Right atrium auricular region (tissue), 2 donors: ENCODE results near the gene CRYBG3. TPM values are rescaled to one million over a fixed set of nuclear protein-coding genes. Genes with fewer than 3 reads are reported as not detected.

Source experiments
- DNase-seq: peaks from one replicate; pipeline ENCODE4 v3.0.0-alpha.2; 2019; ENCODE audit warnings: low spot score
- H3K27ac ChIP-seq, 2 donors: fragments of 200-600 bp; sonication (generic); 1 replicate in 1 of 2; 2 replicates in 1 of 2; pipeline ENCODE4 v1.5.1; 2016 to 2019
- H3K27me3 ChIP-seq, 2 donors: fragments of 200-600 bp; sonication (generic); one replicate each; pipeline versions ENCODE4 v1.5.1 to v1.6.0; 2017 to 2019
- H3K36me3 ChIP-seq: fragments of 200-600 bp; sonication (generic); one replicate; pipeline ENCODE4 v1.5.1; 2016
- H3K4me1 ChIP-seq, 2 donors: fragments of 200-600 bp; sonication (generic); one replicate each; pipeline versions ENCODE4 v1.5.1 to v1.6.0; 2017 to 2019
- H3K4me3 ChIP-seq, 2 donors: fragments of 200-600 bp; sonication (generic); 1 replicate in 1 of 2; 2 replicates in 1 of 2; pipeline ENCODE4 v1.5.1; 2017 to 2019; ENCODE audit warnings: mild to moderate bottlenecking in 1 of 2, moderate library complexity in 1 of 2
- H3K9me3 ChIP-seq, 2 donors: fragments of 200-600 bp; sonication (generic); one replicate each; pipeline ENCODE4 v1.5.1; 2019
- CTCF ChIP-seq, 2 donors: fragments of 200-600 bp; sonication (generic); IDR thresholded peaks; one replicate each; pipeline ENCODE4 v1.5.1; 2019; ENCODE audit warnings: antibody characterized with exemption in 2 of 2
- total RNA-seq, 2 donors: library from RNA; depleted of rRNA; stranded (reverse); fragments of >200 nt; gene quantifications; one replicate each; pipeline ENCODE4 v1.1.0, GENCODE V29; 2016

Gene CRYBG3
- total RNA-seq, 2 donors from 2014 or later = 17.6 to 18.6 TPM

GRCh38 chr3:97910931-97911351, 89.1 kb downstream of the CRYBG3 start:
- no peak overlapping the region for H3K4me3 ChIP-seq
- TF ChIP-seq CTCF (IDR thresholded peaks at IDR 0.05) = no peak
- H3K9me3 ChIP-seq = no peaks in the 10 kb centered on the region
- H3K4me1 ChIP-seq = no peaks in the 10 kb centered on the region
- no peak overlapping the region for H3K27ac ChIP-seq
- no peaks in the 10 kb centered on the region for H3K27me3 ChIP-seq
- H3K36me3 ChIP-seq = peaks cover 6% of the 10 kb centered on the region
- DNase-seq = no peak

GRCh38 chr3:97911459-97911858, 89.6 kb downstream of the CRYBG3 start:
- no peak overlapping the region for H3K4me3 ChIP-seq
- DNase-seq = no peak
- no peaks in the 10 kb centered on the region for H3K27me3 ChIP-seq
- H3K27ac ChIP-seq = no peak overlapping the region
- H3K36me3 ChIP-seq = peaks cover 11% of the 10 kb centered on the region
- H3K4me1 ChIP-seq = no peaks in the 10 kb centered on the region
- no peak for TF ChIP-seq CTCF (IDR thresholded peaks at IDR 0.05)
- H3K9me3 ChIP-seq = no peaks in the 10 kb centered on the region

GRCh38 chr3:97914388-97914787, 92.6 kb downstream of the CRYBG3 start:
- Histone ChIP-seq H3K36me3 (peaks cover 18% of the 10 kb centered on the region), H3K9me3 (no peaks in the 10 kb centered on the region), H3K4me3 (no peak overlapping the region), H3K4me1 (peaks cover 0 to 8% of the 10 kb centered on the region in 2 donors), H3K27ac (no peak overlapping the region), H3K27me3 (no peaks in the 10 kb centered on the region)
- no peak for DNase-seq
- no peak for TF ChIP-seq CTCF (IDR thresholded peaks at IDR 0.05)

GRCh38 chr3:97916576-97916975, 94.8 kb downstream of the CRYBG3 start:
- H3K4me3 ChIP-seq = no peak overlapping the region
- no peak for TF ChIP-seq CTCF (IDR thresholded peaks at IDR 0.05)
- DNase-seq = no peak
- no peaks in the 10 kb centered on the region for H3K9me3 ChIP-seq
- no peak overlapping the region for H3K27ac ChIP-seq
- H3K27me3 ChIP-seq = no peaks in the 10 kb centered on the region
- H3K4me1 ChIP-seq = peaks cover 0 to 8% of the 10 kb centered on the region in 2 donors
- peaks cover 18% of the 10 kb centered on the region for H3K36me3 ChIP-seq

- Histone ChIP-seq H3K27me3 (no peaks in the 10 kb centered on the region), H3K27ac (no peak overlapping the region), H3K9me3 (no peaks in the 10 kb centered on the region), H3K36me3 (peaks cover 18% of the 10 kb centered on the region), H3K4me3 (no peak overlapping the region), H3K4me1 (peaks cover 0 to 8% of the 10 kb centered on the region in 2 donors)
- no peak for DNase-seq
- TF ChIP-seq CTCF (IDR thresholded peaks at IDR 0.05) = no peak
Observed at GRCh38 chr3:97917813-97918536, 96.2 kb downstream of the CRYBG3 start.

GRCh38 chr3:97927704-97928103, 105.9 kb downstream of the CRYBG3 start:
- Histone ChIP-seq H3K27ac (no peak overlapping the region), H3K36me3 (peaks cover 26% of the 10 kb centered on the region), H3K9me3 (no peaks in the 10 kb centered on the region), H3K27me3 (no peaks in the 10 kb centered on the region), H3K4me3 (no peak overlapping the region), H3K4me1 (peaks cover 0 to 7% of the 10 kb centered on the region in 2 donors)
- no peak for DNase-seq
- no peak for TF ChIP-seq CTCF (IDR thresholded peaks at IDR 0.05)
